ENCODE results near the gene TNIK.
A peak's percentile ranks its signal among the peaks of the same experiment; 100 is the strongest.

The TNIK gene

GRCh38 chr3:171028025-171028778 lies 432.0 kb downstream of the TNIK start:
- H3K9me3 ChIP-seq (ENCODE audit: insufficient read depth, low read depth, low read length): no peaks in the 10 kb centered on the region
- H3K79me2 ChIP-seq (ENCODE audit: insufficient read depth, low read length): no peaks in the 10 kb centered on the region
- H3K4me1 ChIP-seq (ENCODE audit: insufficient read depth, low read length, poor library complexity, severe bottlenecking): no peaks in the 10 kb centered on the region
- no peak overlapping the region for H3K9ac ChIP-seq (ENCODE audit: low read depth, low read length, poor library complexity, severe bottlenecking)
- H3K9me2 ChIP-seq (replicated peaks; ENCODE audit: low read depth, low read length): no peaks in the 10 kb centered on the region
- TF ChIP-seq EZH2phosphoT487 (IDR thresholded peaks at IDR 0.05; ENCODE audit: borderline replicate concordance) (no peak), CTCF (conservative IDR thresholded peaks at IDR 0.05; ENCODE audit: low read length) (no peak)
- H3F3A ChIP-seq (ENCODE audit: low read depth): no peaks in the 10 kb centered on the region
- H3K4me2 ChIP-seq (ENCODE audit: low read depth, low read length, poor library complexity, severe bottlenecking): peak overlapping the region; percentile 2
- H4K20me1 ChIP-seq (ENCODE audit: insufficient read depth, low read length, poor library complexity, severe bottlenecking): no peaks in the 10 kb centered on the region
- H3K36me3 ChIP-seq (ENCODE audit: insufficient read depth, low read length): no peaks in the 10 kb centered on the region
- H2AFZ ChIP-seq (ENCODE audit: low read length): no peak overlapping the region; the same call in 1 of the 2 replicates
- H3K4me3 ChIP-seq (ENCODE audit: low read length, poor library complexity, severe bottlenecking): peak overlapping the region; percentile 29
- no peaks in the 10 kb centered on the region for H3K27me3 ChIP-seq (ENCODE audit: insufficient read depth, low read length, poor library complexity, severe bottlenecking)

GRCh38 chr3:171026597-171027293 lies 433.5 kb downstream of the TNIK start, which contains the start of gene SLC2A2:
TSS of gene SLC2A2 (minus strand) at chr3:171026720. CDS start at chr3:171026670, 50 bp downstream.
- Histone ChIP-seq H3K4me2 (ENCODE audit: low read depth, low read length, poor library complexity, severe bottlenecking) (no peak within 1 kb of the TSS), H3K4me3 (ENCODE audit: low read length, poor library complexity, severe bottlenecking) (no peak within 1 kb of the TSS), H3K36me3 (ENCODE audit: insufficient read depth, low read length) (no peaks in the 10 kb centered on the region), H3K79me2 (ENCODE audit: insufficient read depth, low read length) (no peaks in the 10 kb centered on the region), H2AFZ (ENCODE audit: low read length) (no peak within 1 kb of the TSS), H3K4me1 (ENCODE audit: insufficient read depth, low read length, poor library complexity, severe bottlenecking) (no peaks in the 10 kb centered on the region), H3K9ac (ENCODE audit: low read depth, low read length, poor library complexity, severe bottlenecking) (no peak within 1 kb of the TSS), H3K9me3 (ENCODE audit: insufficient read depth, low read depth, low read length) (no peaks in the 10 kb centered on the region), H3K27me3 (ENCODE audit: insufficient read depth, low read length, poor library complexity, severe bottlenecking) (no peaks in the 10 kb centered on the region), H3F3A (ENCODE audit: low read depth) (no peaks in the 10 kb centered on the region), H3K9me2 (replicated peaks; ENCODE audit: low read depth, low read length) (no peaks in the 10 kb centered on the region), H4K20me1 (ENCODE audit: insufficient read depth, low read length, poor library complexity, severe bottlenecking) (no peaks in the 10 kb centered on the region)
- TF ChIP-seq EZH2phosphoT487 (IDR thresholded peaks at IDR 0.05; ENCODE audit: borderline replicate concordance): no peak
- TF ChIP-seq CTCF (conservative IDR thresholded peaks at IDR 0.05; ENCODE audit: low read length): no peak

- TF ChIP-seq EZH2phosphoT487 (IDR thresholded peaks at IDR 0.05; ENCODE audit: borderline replicate concordance) (no peak), CTCF (conservative IDR thresholded peaks at IDR 0.05; ENCODE audit: low read length) (no peak)
- Histone ChIP-seq H3K36me3 (ENCODE audit: insufficient read depth, low read length) (no peaks in the 10 kb centered on the region), H3K9me3 (ENCODE audit: insufficient read depth, low read depth, low read length) (no peaks in the 10 kb centered on the region), H3K79me2 (ENCODE audit: insufficient read depth, low read length) (no peaks in the 10 kb centered on the region), H4K20me1 (ENCODE audit: insufficient read depth, low read length, poor library complexity, severe bottlenecking) (no peaks in the 10 kb centered on the region), H3K9ac (ENCODE audit: low read depth, low read length, poor library complexity, severe bottlenecking) (no peak overlapping the region), H2AFZ (ENCODE audit: low read length) (peak overlapping the region; percentile 6), H3K4me1 (ENCODE audit: insufficient read depth, low read length, poor library complexity, severe bottlenecking) (no peaks in the 10 kb centered on the region), H3F3A (ENCODE audit: low read depth) (no peaks in the 10 kb centered on the region), H3K4me2 (ENCODE audit: low read depth, low read length, poor library complexity, severe bottlenecking) (no peak overlapping the region), H3K9me2 (replicated peaks; ENCODE audit: low read depth, low read length) (no peaks in the 10 kb centered on the region), H3K4me3 (ENCODE audit: low read length, poor library complexity, severe bottlenecking) (no peak overlapping the region), H3K27me3 (ENCODE audit: insufficient read depth, low read length, poor library complexity, severe bottlenecking) (no peaks in the 10 kb centered on the region)
Measured at GRCh38 chr3:171023566-171023965, 436.6 kb downstream of the TNIK start.

Data from Loucy (cell line).